ENCODE results near the gene NRG2.

The NRG2 gene

GRCh38 chr5:140040358-140040757, 2.7 kb downstream of the NRG2 start:
- no peak for DNase-seq

GRCh38 chr5:140039561-140039960, 3.5 kb downstream of the NRG2 start:
- DNase-seq, result no peak

GRCh38 chr5:140038373-140038957, 4.6 kb downstream of the NRG2 start:
- DNase-seq, result no peak

GRCh38 chr5:140037012-140037411, 6.1 kb downstream of the NRG2 start:
- no peak for DNase-seq

- DNase-seq, result no peak
Measured at GRCh38 chr5:140035881-140036280, 7.2 kb downstream of the NRG2 start.

GRCh38 chr5:140033037-140033760, 9.9 kb downstream of the NRG2 start:
- no peak for DNase-seq

GRCh38 chr5:140032296-140032695, 10.8 kb downstream of the NRG2 start:
- no peak for DNase-seq

GRCh38 chr5:140027807-140028206, 15.3 kb downstream of the NRG2 start:
- no peak for DNase-seq

- DNase-seq, result no peak
Measured at GRCh38 chr5:140025736-140026135, 17.4 kb downstream of the NRG2 start.

- no peak for DNase-seq
Measured at GRCh38 chr5:140024928-140025327, 18.2 kb downstream of the NRG2 start.

- no peak for DNase-seq
Measured at GRCh38 chr5:140023611-140024191, 19.4 kb downstream of the NRG2 start.

- no peak for DNase-seq
Measured at GRCh38 chr5:140020601-140021177, 22.4 kb downstream of the NRG2 start.

- DNase-seq, result no peak
Measured at GRCh38 chr5:140018920-140019644, 24.0 kb downstream of the NRG2 start.

- no peak for DNase-seq
Measured at GRCh38 chr5:140018517-140018916, 24.6 kb downstream of the NRG2 start.

- no peak for DNase-seq
Measured at GRCh38 chr5:140018096-140018481, 25.0 kb downstream of the NRG2 start.

- no peak for DNase-seq
Measured at GRCh38 chr5:140017397-140018095, 25.6 kb downstream of the NRG2 start.

GRCh38 chr5:140015706-140016105, 27.4 kb downstream of the NRG2 start:
- DNase-seq, result no peak

GRCh38 chr5:140014751-140015150, 28.3 kb downstream of the NRG2 start:
- no peak for DNase-seq

- DNase-seq, result no peak
Measured at GRCh38 chr5:140013536-140013935, 29.6 kb downstream of the NRG2 start.

- no peak for DNase-seq
Measured at GRCh38 chr5:140012443-140012842, 30.7 kb downstream of the NRG2 start.

GRCh38 chr5:140011297-140011802, 31.7 kb downstream of the NRG2 start:
- no peak for DNase-seq

GRCh38 chr5:140010798-140011197, 32.3 kb downstream of the NRG2 start:
- no peak for DNase-seq

GRCh38 chr5:140007311-140007710, 35.8 kb downstream of the NRG2 start:
- DNase-seq, result no peak
